Testis (tissue), 3 donors: ENCODE measurements around the gene ALCAM. TPM values are rescaled to one million over a fixed set of nuclear protein-coding genes. Genes with fewer than 3 reads are reported as not detected.
"Not testable (repeated sequence)": the region's sequence is repeated elsewhere in the genome, so short reads cannot be mapped to it uniquely, and the experiment has no call there.

Source experiments
- DNase-seq: peaks from one replicate; pipeline ENCODE4 v3.0.0-alpha.2; 2019
- H3K27ac ChIP-seq, 2 donors: fragments of 200-600 bp; sonication (generic); one replicate each; pipeline ENCODE4 v1.5.1; 2019
- H3K27me3 ChIP-seq: fragments of 200-600 bp; sonication (generic); one replicate; pipeline ENCODE4 v1.5.1; 2019
- H3K36me3 ChIP-seq: fragments of 200-600 bp; sonication (generic); one replicate; pipeline ENCODE4 v1.5.1; 2017; ENCODE audit warnings: low read depth; ENCODE audit errors: missing control alignments
- H3K4me1 ChIP-seq: fragments of 200-600 bp; sonication (generic); one replicate; pipeline ENCODE4 v1.5.1; 2019
- H3K4me3 ChIP-seq, 2 donors: fragments of 200-600 bp; sonication (generic); one replicate each; pipeline ENCODE4 v1.5.1; 2017 to 2019
- H3K9me3 ChIP-seq: fragments of 200-600 bp; sonication (generic); one replicate; pipeline ENCODE4 v1.5.1; 2017
- POLR2A ChIP-seq: fragments of 450-650 bp; IDR thresholded peaks from one replicate; pipeline ENCODE4 v1.6.1; 2017; ENCODE audit warnings: antibody characterized with exemption, mild to moderate bottlenecking, moderate library complexity
- WGBS, 2 donors: methylation state at CpG; one replicate each; pipeline ENCODE4 v1.1.5; 2018; 5-methylcytosine and 5-hydroxymethylcytosine counted together
- intact Hi-C: fragments of 100-400 bp; cut with DNase I; formaldehyde crosslinking; loops from one replicate; pipeline ENCODE4 v1.15.1; 2023; ENCODE audit warnings: low total_unique reads
- polyA plus RNA-seq: library from polyadenylated mRNA; stranded (reverse); fragments of 350-450 nt; fragmentation: Illumina TruSeq; extraction: RNeasy Lipid Tissue Mini Kit (QIAGEN cat#74804); gene quantifications from one replicate; pipeline ENCODE4 v1.2.3, GENCODE V29; 2014; ENCODE audit warnings: low read depth, low replicate concordance; ENCODE audit not compliant: insufficient read depth
- total RNA-seq, 2 donors: library from RNA; depleted of rRNA; stranded (reverse); fragments of >200 nt; gene quantifications; one replicate each; pipeline ENCODE4 v1.2.3, GENCODE V29; 2016
- TF ChIP-seq, protein P1 (sequence below), 3 experiments: fragments of 450-650 bp in 2 of 3; fragments of 200-600 bp in 1 of 3; sonication (generic) in 1 of 3; IDR thresholded peaks; one replicate each; pipeline ENCODE4 v1.5.1; 2016 to 2019; ENCODE audit warnings: antibody characterized with exemption in 3 of 3, mild to moderate bottlenecking in 2 of 3, moderate library complexity in 1 of 3

Gene ALCAM
- total and polyA plus RNA-seq, 3 donors from 2014 or later = 8.3 to 9.0 (median 8.7) TPM

DNA sequence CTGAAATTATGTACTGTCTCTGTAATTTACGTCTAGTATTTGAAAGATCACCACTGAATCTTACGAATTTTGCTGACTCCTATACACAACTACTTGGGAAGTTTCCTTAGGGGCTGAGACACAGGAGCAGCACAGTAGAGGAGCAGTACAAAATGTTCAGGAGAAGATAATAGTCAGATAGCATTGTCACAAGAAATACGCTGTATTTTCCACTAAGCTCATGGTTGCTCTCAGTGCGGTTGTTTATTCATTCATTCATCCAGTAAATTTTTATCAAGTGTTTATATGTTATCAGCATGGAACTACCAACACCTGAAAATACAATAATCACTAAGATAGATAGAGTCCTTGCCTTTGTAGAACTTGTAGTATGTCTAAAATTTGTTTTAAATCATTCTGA lies 34.5 kb downstream of the ALCAM start:
- 71 to 88% methylated on average over 4 of the region's 4 CpGs for whole genome bisulfite sequencing, 2 donors
- intact Hi-C loops = no loop called here
- no peak for DNase-seq
- H3K27ac ChIP-seq = no peak overlapping the region
- TF ChIP-seq POLR2A = no peak
- TF ChIP-seq, protein P1, sequence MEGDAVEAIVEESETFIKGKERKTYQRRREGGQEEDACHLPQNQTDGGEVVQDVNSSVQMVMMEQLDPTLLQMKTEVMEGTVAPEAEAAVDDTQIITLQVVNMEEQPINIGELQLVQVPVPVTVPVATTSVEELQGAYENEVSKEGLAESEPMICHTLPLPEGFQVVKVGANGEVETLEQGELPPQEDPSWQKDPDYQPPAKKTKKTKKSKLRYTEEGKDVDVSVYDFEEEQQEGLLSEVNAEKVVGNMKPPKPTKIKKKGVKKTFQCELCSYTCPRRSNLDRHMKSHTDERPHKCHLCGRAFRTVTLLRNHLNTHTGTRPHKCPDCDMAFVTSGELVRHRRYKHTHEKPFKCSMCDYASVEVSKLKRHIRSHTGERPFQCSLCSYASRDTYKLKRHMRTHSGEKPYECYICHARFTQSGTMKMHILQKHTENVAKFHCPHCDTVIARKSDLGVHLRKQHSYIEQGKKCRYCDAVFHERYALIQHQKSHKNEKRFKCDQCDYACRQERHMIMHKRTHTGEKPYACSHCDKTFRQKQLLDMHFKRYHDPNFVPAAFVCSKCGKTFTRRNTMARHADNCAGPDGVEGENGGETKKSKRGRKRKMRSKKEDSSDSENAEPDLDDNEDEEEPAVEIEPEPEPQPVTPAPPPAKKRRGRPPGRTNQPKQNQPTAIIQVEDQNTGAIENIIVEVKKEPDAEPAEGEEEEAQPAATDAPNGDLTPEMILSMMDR (IDR thresholded peaks at IDR 0.05) = no peak
- no peaks in the 10 kb centered on the region for H3K4me1 ChIP-seq
- no peaks in the 10 kb centered on the region for H3K36me3 ChIP-seq
- H3K4me3 ChIP-seq = no peak overlapping the region
- no peaks in the 10 kb centered on the region for H3K27me3 ChIP-seq
- H3K9me3 ChIP-seq = no peaks in the 10 kb centered on the region

DNA sequence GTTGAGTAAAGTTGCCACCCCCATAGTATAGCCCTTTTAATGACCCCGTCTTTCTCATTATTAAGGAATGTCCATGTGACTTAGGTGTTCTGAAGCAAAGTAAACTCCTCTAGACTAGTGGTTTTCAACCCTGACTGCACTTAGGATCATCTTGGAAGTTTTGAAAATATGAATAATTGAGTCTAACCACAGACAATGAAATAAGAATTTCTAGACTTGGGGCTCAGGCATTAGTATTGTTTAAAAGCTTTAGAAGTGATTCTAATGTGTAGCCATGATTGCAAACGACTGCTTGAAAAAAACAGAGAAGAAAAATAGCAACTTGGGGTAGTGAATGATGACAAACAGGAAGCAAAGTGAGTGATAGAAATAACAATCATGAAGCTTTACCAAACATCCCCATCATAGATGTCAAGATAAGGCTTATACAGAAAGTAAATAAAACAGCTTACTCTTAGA lies 35.0 kb downstream of the ALCAM start:
- Histone ChIP-seq H3K36me3 (no peaks in the 10 kb centered on the region), H3K27me3 (no peaks in the 10 kb centered on the region), H3K9me3 (no peaks in the 10 kb centered on the region), H3K27ac (no peak overlapping the region), H3K4me1 (no peaks in the 10 kb centered on the region), H3K4me3 (no peak overlapping the region)
- DNase-seq = no peak
- intact Hi-C loops = no loop called here
- TF ChIP-seq, protein P1 (IDR thresholded peaks at IDR 0.05) = no peak
- TF ChIP-seq POLR2A = no peak
- WGBS, 2 donors = 81 to 87% methylated on average over 2 of the region's 2 CpGs

DNA sequence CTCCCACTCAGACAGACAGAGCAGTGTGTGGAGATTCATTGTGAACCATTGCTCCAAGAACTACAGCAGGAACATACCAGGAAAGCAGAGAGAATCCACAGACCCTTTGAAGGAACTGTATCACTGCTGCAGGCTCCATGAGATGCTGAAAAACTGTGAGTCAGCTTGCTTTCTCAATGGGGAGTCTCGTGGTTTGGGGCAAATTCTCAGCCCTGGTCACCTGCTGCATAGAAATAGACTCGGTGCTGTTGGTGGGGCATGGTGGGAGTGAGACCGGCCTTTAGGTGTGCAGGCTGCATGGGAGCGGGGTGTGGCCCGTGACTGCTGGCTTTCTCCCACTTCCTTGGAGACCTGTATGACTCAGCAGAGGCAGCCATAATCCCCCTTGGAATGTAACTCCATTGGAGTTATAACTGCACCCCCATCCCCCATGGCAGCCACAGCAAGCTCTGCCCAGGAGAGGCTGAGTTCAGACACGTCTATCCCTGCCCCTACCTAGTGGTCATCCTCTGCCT lies 35.6 kb downstream of the ALCAM start:
- DNase-seq = no peak
- Histone ChIP-seq H3K4me3 (no peak overlapping the region), H3K27ac (no peak overlapping the region), H3K9me3 (no peaks in the 10 kb centered on the region), H3K4me1 (no peaks in the 10 kb centered on the region), H3K27me3 (no peaks in the 10 kb centered on the region), H3K36me3 (no peaks in the 10 kb centered on the region)
- intact Hi-C loops = no loop called here
- no peak for TF ChIP-seq POLR2A
- TF ChIP-seq, protein P1 (IDR thresholded peaks at IDR 0.05) = no peak
- 95 to 100% methylated on average over 6 of the region's 6 CpGs for WGBS, 2 donors

DNA sequence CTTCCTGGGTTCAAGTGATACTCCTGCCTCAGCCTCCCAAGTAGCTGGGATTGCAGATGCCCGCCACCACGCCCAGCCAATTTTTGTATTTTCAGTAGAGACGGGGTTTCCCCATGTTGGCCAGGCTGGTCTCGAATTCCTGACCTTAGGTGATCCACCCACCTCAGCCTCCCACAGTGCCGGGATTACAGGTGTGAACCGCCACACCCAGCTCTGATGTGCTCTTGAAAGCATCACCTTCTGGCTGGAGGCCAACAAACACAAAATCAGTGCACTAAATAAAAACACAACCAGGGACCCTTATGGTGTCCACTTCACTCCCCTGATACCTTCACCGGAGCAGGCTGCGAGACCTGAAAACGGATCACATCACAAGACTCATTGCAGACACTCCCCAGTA lies 36.3 kb downstream of the ALCAM start:
- DNase-seq, H3K27me3 ChIP-seq, intact Hi-C loops, H3K27ac ChIP-seq, H3K4me3 ChIP-seq, H3K36me3 ChIP-seq, H3K4me1 ChIP-seq, H3K9me3 ChIP-seq: not testable (repeated sequence)
- WGBS, 2 donors = 86 to 93% methylated on average over 9 of the region's 9 CpGs

DNA sequence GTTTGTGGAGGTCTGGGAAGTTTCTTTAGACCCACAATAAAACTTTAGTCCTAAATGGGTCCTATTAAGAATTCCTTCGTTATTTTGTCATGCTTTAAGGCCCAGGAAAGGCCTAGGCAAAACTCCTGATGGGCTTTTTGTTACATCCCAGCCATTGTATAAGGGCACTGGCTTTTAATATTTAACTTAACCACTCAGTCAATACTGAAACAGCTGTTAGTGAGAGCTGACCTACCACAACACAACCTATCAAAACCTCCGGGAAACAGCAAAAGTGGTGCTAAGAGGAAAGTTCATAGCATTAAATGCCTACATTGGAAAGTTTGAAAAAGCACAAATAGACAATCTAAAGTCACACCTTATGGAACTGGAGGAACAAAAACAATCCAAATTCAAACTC lies 39.6 kb downstream of the ALCAM start:
- intact Hi-C loops = no loop called here
- DNase-seq = no peak
- Histone ChIP-seq H3K36me3 (no peaks in the 10 kb centered on the region), H3K27ac (no peak overlapping the region), H3K27me3 (no peaks in the 10 kb centered on the region), H3K9me3 (no peaks in the 10 kb centered on the region), H3K4me1 (no peaks in the 10 kb centered on the region), H3K4me3 (no peak overlapping the region)
- TF ChIP-seq POLR2A = no peak
- TF ChIP-seq, protein P1 (IDR thresholded peaks at IDR 0.05) = no peak
- WGBS, 2 donors = 70 to 74% methylated on average over 2 of the region's 2 CpGs
